NCI-H82 (cell line): ENCODE data around the gene CTNNBL1.

Source experiments
- DNase-seq: peaks from one replicate; lab custom pipeline; 2025; lab: John Stamatoyannopoulos, UW

CTNNBL1 gene

DNA sequence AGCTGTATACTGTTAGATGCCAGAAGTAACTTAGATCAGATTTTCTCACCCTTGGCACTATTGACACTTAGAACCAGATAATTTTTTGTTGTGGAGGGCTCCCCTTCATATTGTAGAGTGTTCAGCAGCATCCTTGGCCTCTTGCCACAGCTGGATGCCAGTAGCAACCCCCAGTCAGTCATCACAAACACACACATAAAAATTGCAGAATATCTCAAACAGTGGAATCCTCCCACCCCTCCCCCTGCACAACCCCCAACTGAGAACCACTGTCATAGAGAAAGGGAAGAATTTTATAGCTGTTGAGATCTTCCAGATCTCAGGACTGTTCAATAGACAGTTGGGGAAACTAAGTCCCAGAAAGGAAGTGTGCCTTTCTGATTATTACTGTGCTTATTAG lies 127.9 kb downstream of the CTNNBL1 start:
- no peak for DNase-seq

DNA sequence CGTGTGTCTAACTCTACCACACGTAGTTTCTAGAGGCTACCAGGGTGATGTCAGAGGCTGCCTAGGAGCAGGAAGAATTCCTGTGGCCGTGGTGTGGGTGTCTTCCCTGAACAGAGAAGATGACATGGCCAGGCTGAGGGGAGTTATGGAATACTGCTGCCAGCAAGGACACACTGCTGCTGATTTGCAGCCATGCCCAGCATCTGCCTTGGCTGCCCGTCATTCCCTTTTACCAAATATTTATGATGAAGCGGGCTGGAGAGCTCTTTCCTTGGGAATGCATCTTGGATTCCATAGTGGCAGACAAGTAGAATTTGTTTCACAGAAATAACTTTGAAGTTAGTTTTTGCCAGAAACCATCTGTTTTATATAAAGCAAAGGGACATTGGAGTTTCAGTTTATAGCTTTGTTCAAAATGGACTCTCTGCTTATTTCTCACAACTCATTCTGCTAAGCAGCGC lies 128.3 kb downstream of the CTNNBL1 start:
- DNase-seq, result no peak

DNA sequence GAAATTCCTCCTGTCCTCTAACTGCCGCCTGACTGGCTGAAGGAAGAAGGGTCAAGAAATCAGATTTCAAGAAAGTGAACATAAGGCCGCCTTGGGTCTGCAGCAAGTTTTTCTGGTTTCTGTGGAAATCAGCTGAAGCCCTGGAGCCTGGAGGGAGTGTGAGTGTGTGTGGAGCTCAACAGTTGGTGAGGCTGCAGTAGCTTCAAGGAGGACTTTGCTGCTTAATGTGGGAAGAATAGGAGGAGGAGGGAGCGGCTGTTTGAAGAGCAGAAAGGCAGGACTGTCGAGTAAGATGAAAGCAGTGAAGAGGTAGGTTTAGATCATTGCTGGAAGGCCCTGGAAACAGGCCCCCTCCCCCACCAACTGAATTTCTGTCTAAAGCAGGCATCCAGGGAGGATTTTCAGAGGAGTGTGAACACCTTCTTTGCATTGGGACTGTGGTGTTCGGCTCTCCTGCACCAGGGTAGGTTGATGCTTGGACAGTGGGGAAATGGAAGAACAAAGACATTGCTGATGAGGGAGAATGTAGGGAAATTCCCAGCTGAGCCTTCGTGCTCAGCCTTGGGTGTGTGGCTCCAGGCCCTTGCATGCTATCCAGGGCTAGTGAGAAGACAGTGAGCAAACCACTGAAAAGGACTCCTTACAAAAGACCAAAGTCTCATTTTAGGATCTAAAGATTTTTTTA lies 129.6 kb downstream of the CTNNBL1 start:
- peak; percentile 67 for DNase-seq

DNA sequence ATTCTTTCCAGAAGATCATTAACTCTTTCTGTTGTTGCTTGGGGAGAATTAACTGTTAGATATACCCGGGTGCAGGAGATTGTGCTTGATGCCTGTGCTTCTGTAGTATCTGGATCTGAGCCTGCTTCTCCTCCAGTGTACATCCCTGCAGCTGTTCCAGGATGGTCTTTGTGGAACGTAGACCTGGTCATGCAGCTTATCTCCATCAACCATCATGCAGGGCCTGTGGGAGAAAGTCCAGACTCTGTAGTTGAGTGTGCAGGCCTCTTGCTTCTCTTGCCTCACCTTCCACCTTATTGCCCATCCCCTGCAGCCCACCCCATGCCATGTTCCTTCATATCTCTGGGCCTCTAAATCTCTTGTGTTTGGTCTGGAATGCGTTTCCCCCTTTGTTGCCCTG lies 133.8 kb downstream of the CTNNBL1 start:
- no peak for DNase-seq

DNA sequence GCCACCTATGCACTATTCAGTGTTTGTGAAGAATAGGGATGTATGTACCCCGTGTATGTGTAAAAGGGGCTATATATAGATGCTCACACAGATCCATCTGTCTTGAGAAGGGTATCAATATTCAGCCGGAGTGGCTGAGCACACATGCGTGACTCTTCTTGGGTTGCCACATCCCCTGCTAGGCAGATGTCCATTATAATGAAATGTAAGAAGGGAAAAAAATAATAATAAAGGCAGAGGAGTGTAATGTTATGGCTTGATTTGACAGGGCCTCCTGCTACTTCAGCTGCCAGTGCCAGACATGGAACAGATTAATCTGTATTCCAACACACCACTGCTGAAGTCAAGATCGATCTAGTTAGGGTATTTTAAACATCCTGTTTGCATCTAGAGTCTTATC lies 134.9 kb downstream of the CTNNBL1 start:
- DNase-seq, result no peak

DNA sequence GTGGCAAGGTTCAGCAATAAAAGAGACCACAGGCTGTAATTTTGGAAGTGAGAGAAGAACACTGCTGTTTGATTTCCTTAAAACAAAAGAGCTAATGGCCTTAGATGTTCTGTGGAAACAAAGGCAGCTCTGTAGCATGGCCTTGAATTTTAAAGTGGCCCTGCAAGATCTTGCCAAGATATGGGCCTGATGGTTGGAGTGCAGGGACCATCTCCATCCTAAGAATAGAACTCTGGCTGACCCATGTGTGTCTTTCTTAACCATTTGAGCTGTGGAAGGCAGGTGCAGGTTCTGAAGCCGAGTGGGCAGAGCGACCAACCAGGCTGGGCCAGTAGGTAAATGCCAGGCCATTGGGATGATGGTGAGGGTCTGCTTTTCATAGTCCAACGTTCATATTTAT lies 135.3 kb downstream of the CTNNBL1 start:
- no peak for DNase-seq

DNA sequence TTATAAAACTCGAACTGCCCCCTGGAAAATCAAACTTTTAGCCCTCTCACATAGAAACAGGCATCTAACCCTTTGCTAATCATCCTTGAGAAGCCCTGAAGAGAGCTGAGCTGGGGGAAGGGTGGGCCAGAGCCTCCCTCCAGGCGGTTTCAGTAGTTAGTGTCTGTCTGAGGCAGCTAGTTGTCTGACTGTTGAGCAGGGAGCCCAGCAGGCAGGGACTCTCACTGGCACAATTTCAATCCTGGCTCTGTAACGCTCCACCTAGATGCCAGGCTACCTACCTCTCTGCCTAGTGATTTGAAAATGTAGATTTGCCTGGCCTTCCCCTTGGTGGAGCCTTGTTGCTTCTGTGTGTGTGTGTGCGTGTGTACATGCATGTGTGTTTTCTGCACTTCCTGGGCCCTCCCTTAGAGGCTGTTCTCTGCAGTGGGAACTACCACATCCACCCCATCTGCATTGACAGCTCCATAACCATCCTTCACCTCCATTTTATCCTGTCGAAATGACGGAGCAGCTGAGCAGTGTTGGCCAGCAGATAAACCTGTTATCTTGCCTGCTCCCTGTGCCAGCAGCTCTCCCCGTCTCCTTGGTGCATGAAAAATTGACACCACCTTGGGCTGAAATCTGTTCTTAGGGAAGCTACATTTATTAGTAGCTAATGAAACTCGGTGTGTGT lies 139.5 kb downstream of the CTNNBL1 start:
- DNase-seq, result peak; percentile 20

DNA sequence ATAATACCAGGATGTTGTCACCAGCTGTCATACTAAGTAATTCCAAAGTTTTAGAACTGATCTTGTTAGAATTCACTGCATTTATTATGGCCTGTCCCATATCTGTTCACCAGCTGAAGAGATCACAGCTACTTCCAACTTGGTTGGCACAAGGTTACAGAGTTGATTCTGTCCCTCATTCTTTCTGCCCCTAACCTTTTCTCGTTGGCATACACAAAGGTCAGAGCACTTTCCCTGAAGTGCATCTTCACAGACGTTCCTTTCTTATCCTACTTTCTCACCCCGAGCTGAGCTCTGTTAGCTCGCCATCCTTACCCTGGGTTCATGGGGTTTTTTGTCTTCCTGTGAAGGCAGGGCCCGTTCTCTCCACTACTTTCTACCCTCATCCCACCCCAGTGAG lies 143.1 kb downstream of the CTNNBL1 start:
- DNase-seq, result no peak

DNA sequence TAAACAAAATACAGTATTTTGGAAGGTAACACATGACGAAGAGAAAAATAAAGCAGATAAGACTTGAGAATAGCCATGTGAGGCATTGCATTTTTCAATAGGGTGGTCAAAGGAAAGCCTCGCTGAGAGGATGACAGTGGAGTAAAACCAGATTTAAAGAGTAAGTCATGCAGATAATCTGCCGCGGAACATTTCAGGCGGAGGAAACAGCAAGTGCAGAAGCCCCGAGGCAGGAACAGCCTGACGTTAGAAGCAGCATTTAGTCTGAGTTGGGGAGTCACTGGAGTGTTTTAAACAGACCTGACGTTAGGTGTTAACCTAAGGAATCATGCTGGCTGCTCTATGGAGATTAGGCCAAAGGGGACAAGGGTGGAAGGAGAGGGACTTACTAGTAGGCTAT lies 144.1 kb downstream of the CTNNBL1 start:
- peak; percentile 66 for DNase-seq

DNA sequence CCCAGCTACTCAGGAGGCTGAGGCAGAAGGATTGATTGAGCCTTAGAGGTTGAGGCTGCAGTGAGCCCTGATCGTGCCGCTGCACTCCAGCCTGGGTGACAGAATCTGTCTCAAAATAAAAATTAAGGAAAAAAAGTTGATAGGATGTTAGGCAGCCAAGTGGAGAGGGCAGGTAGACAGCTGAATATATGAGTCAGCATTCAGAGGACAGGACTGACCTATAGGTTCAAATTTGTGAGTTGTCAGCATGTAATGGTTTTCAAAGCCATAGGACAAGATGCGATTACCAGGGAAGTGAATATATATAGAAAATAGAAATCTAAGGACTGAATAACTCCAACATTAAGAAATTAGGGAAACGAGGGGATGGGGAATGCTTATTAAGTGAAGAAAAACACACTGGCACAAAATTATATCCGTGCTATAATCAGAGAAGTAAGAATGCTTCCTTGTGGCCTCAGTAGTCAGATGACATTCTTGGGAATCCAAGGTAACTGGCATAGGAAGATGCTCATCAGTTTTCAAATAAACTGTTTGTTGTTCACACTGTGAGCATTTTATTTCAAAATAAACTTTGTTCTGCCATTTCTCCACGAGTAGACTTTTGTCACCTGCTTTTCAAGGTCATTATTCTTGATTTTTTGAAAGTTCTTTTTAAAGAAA lies 145.1 kb downstream of the CTNNBL1 start:
- no peak for DNase-seq

DNA sequence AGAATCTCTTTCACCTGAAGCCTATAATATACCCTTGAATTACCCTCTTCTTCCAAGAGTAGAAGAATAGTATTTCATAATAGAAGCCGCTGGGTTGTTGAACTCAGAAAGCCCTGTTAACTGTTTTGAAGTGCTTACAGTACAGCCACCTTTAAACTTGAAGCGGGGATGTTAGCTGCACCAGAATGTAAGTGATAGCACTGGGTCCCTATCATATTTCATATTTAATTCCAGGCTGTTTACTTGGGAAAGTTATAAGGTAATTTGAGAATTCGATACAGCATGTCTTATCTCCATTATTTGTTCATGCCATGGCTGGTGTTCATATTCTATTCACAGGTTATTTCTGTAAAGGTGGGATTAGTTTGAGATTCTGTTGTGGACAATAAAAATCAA lies 145.6 kb downstream of the CTNNBL1 start:
- DNase-seq, result no peak

DNA sequence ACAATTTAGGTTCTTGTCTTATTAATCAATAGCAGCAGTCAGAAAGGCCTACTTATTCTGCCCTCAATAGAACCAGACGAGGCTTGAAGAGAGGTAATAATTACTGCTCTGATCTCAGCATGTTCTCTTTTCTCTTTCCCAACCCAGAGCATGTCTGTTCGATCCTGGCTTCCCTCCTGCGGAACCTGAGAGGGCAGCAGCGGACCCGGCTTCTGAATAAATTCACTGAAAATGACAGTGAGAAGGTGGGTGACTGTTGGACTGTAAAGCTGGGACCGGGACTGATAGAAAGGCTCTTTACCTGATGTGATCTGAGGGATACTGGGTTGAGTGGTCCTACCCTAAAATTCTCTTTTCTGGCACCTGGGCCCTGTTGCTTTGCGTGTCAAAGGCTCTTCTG lies 146.1 kb downstream of the CTNNBL1 start:
- DNase-seq, result no peak

DNA sequence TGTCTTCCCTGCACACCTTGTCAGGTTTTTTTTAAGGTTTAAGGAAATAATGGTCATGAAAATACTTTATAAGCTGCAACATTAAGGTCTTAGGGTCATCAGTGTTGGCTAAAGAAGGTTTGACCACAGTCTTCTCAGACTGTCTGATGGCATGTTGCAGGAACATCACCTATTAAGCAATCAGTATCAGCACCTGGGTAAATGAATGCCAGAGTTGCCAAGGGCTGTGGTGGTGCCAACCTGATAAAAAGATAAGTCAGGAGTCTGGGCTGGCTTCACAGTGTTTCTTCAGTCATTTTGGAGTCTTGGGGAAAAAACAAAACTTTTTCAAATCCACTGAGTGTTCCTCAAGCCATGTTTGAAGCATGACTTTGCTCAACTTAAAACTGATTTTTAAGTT lies 147.6 kb downstream of the CTNNBL1 start:
- DNase-seq, result no peak

DNA sequence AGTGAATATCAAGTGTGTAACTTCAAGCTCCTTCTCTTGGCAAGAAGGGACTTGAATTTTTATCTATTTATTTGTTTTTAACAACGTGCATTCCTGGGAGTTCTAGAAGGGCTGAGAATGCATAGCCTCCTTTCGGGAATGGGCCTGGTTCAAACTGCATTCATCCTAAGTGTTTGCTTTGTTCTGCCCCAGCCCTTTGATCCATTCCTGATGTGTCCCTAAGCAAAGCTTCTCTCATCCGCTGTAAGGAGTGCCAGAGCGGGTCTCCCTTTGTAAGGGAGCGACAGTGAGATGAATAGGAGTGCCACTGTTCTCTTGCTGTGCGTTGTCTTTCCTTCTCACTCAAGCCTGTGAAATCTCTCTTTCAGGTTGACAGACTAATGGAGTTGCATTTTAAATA lies 148.1 kb downstream of the CTNNBL1 start:
- DNase-seq, result no peak

DNA sequence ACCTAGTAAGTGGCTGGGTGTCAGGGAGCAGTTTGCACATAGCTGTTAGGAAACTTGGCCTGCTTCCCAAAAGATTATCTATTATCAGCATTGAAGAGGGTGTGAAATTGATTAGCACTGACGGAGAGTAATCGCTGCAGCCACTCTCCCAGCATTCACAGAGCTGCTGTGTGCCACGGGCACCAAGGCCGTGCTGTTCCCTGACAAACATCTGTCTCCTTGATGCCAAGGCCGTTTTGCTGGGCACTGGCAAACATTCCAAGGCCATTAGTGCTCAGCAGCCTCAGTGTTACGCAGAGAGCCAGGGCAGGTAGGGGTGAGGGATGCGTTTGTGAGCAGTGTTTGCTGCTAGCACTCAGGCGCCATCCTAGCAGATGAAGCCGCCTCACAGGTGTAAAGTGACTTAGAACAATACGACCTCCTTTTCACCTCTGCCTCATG lies 151.4 kb downstream of the CTNNBL1 start:
- peak; percentile 61 for DNase-seq

DNA sequence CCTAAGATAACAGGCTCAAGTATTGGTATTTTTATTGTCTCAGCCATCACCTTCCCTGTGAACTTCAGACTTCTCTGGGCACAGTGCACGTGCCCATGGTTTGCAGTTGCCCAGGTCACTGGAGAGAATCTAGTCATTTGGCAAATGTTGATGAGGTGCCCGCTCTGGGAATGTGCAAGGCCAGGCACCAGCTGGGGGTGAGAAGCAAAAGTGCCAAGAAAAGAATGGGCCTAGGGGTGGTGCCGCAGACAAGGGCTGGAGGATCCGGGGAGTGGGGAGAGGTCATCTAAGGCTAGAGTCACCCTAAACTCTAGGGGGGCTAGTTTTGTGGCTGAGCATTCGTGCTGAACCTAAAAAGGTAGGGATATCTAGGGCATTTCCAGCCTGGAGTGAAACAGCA lies 152.0 kb downstream of the CTNNBL1 start:
- DNase-seq, result no peak

DNA sequence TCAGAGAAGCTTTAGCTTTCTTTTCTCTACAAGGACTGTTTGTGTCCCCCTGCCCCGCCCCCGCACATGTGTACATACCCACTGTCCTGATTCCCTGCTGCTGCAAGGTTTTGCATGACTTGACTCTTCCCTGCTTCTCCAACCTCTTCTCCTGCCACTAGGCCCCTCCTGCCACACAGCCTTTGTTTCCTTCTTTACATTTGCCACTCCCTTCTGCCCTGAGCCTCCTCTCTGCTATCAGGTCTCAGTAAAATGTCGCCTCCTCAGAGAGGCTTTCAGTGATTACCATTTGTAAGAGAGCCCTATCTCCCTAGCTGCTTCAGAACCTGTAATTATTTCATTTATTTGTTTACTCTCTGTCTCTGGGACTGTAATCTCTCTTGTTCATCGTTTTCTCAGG lies 152.7 kb downstream of the CTNNBL1 start:
- peak; percentile 47 for DNase-seq

DNA sequence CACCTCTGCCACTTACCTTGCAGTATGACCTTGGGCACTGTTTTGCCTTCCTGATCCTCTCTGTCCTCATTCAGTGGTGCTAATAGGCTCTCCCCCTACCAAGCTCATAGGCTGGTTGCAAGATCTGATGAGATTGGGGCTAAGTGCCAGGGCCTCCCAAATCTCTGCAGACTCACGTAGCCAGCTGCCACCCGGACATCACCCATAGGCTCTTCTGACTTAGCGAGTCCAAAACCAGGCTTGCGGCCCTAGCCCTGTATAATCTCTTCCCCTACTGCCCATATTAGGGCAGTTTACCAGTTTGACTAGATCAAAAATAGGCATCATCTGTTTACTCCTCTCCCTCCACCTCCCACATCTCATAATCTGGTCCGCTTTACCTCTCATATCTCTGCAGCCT lies 154.9 kb downstream of the CTNNBL1 start:
- DNase-seq, result peak; percentile 95

DNA sequence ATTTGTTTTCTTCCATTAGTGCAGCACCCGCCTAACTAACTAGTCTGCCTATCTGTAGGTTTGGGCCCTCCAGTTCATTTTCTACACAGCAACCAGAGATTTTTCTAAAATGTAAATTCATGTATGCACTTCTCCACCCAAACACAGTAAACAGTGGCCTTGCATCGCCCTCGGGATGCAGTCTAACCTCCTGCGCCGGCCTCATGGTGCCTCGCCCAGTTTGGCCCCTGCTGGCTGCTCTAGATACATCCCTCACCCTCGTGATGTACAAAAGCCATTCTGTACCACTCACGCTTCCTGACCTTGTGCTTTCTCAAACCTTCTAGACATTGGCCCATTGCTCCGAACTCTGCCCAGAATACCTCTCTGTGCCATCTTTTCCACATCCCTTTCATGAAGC lies 155.3 kb downstream of the CTNNBL1 start:
- DNase-seq, result peak; percentile 43

DNA sequence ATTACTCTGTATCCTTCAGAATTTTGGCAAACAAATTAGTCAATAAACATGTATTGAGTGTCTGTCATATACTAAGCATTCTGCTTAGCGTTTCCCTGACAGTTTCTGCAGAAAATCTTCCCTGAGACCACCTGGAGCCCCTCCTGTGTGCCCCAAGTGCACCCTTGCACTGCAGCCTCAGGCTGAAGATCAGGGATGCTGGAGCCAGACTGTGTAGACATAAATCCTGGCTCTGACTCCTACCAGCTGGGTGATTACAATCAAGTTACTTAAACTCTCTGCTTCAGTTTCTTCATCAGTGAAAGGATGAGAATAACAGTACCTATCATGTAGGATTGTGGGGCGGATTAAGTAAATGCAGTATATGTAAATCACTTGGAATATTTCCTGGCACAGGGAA lies 155.7 kb downstream of the CTNNBL1 start:
- peak; percentile 46 for DNase-seq

DNA sequence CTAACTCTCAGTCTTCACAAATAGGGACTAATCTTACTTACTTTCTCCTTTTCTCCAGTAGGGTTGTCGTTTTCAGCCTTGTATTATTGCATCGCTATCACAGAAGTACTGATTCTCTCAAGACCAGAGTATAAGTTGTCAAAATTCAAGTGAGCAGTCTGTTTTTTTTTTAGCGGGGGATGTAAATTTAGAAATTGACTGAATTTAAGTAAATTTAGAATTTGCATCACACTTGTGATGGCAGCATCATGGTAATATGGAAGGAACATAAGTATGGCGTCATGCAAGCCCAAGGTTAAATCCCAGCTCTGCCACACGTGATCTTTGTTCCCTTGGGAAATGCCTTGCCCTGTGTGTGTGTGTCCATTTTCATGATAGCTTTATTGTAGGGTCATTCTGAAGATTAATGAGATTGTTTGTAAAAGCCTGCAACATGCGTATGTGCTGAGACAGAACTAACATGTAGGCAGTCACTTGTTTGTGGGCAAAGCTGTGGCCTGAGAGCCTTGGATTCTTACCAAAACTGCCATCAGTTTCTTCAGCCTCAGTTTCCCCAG lies 156.3 kb downstream of the CTNNBL1 start:
- DNase-seq, result peak; percentile 35

DNA sequence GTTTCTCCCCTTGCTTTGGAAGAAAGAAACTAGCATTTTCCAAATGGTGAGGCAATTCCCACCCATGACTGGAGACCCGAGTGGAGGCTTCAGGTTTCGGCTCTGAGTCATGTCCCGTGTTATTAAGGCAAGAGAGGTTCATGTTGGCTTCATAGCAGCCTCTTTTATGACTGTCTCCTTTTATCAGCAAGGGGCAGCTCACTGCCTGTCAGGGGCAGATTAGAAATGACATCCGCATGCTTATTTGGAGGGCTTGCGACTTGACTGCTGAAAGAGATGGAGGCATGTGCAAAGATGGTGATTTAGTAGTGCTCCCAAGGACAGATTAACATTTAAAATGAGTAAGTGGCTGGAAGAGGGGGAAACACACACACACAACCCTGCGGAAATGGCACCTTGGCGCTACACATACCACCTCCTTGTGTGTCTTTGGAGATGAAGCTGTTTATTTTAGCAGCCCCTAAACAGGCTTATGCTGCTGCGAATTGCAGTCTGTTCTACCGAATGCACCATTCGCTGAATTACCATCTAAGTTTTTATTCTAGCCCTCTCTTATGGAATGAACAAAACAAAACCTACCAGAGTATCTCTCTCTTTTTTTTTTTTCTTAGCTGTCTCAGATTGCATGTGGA lies 157.0 kb downstream of the CTNNBL1 start:
- peak; percentile 33 for DNase-seq
